B cell (primary cell): Measurements from ENCODE around the gene KIRREL3. TPM values are rescaled to one million over a fixed set of nuclear protein-coding genes. Genes with fewer than 3 reads are reported as not detected.

Experiments used
- ATAC-seq: fragments of 200-7000 bp; cut with Tn5 transposase; one replicate; pipeline ENCODE4 v1.10.0; 2021; ENCODE audit warnings: low read depth, mild to moderate bottlenecking, moderate number of reproducible peaks, moderate library complexity
- CTCF ChIA-PET: fragments of 350-600 bp; sonication (Branson Sonifier 250); formaldehyde crosslinking; loops from one replicate; lab custom pipeline; 2021; ENCODE audit warnings: antibody characterized with exemption, inconsistent platforms; lab: Charles Lee
- POLR2A ChIA-PET: fragments of 350-600 bp; sonication (Branson Sonifier 250); formaldehyde crosslinking; loops from one replicate; lab custom pipeline; 2021; ENCODE audit warnings: antibody characterized with exemption; lab: Charles Lee
- DNase-seq: peaks from one replicate; pipeline ENCODE4 v3.0.0; 2013
- H2AFZ ChIP-seq: 2 replicates; pipeline ENCODE4 v1.6.1; 2012; ENCODE audit warnings: mild to moderate bottlenecking, low read depth, low read length; ENCODE audit not compliant: insufficient read depth, poor library complexity, severe bottlenecking
- H3K27ac ChIP-seq, 2 donors: 1 replicate in 1 of 2; 2 replicates in 1 of 2; pipeline ENCODE4 v1.5.1; 2012 to 2013; ENCODE audit warnings: low read length in 2 of 2, mild to moderate bottlenecking in 2 of 2, moderate library complexity in 1 of 2
- H3K27me3 ChIP-seq, 4 experiments: fragments of 200-600 bp in 1 of 4; sonication (generic) in 1 of 4; replicated peaks in 1 of 4; 1 replicate in 2 of 4; 2 replicates in 2 of 4; pipeline versions ENCODE4 v1.6.1 to v1.7.0; 2013 to 2016; ENCODE audit warnings: low read length in 3 of 4, mild to moderate bottlenecking in 2 of 4, mixed read lengths in 1 of 4, moderate library complexity in 1 of 4; ENCODE audit not compliant: insufficient read depth in 4 of 4, control insufficient read depth in 3 of 4; ENCODE audit errors: control extremely low read depth in 1 of 4
- H3K36me3 ChIP-seq, 2 experiments: replicated peaks in 1 of 2; 1 replicate in 1 of 2; 2 replicates in 1 of 2; pipeline versions ENCODE4 v1.6.1 to v1.7.1; 2013; ENCODE audit warnings: low read length in 1 of 2; ENCODE audit not compliant: insufficient read depth in 2 of 2, control insufficient read depth in 1 of 2; ENCODE audit errors: control extremely low read depth in 1 of 2, extremely low read depth in 1 of 2
- H3K4me1 ChIP-seq, 2 donors: fragments of 200-600 bp in 1 of 2; sonication (generic) in 1 of 2; 1 replicate in 1 of 2; 2 replicates in 1 of 2; pipeline versions ENCODE4 v1.5.1 to v1.6.1; 2013 to 2017; ENCODE audit warnings: low read length in 2 of 2; ENCODE audit not compliant: control insufficient read depth in 2 of 2, insufficient read depth in 2 of 2
- H3K4me2 ChIP-seq: replicated peaks from 2 replicates; pipeline ENCODE3; 2012; ENCODE audit warnings: mild to moderate bottlenecking, low read depth, low read length; ENCODE audit not compliant: poor library complexity, severe bottlenecking
- H3K4me3 ChIP-seq, 5 experiments: fragments of 200-600 bp in 1 of 5; sonication (generic) in 1 of 5; 1 replicate in 3 of 5; 2 replicates in 2 of 5; pipeline versions ENCODE4 v1.5.1 to v1.7.0; 2011 to 2016; ENCODE audit warnings: low read length in 4 of 5, mild to moderate bottlenecking in 4 of 5, low read depth in 2 of 5, control low read depth in 1 of 5, moderate library complexity in 1 of 5; ENCODE audit not compliant: insufficient read depth in 1 of 5; ENCODE audit errors: control extremely low read depth in 1 of 5, extremely low read depth in 1 of 5
- H3K79me2 ChIP-seq: fragments of 200-600 bp; sonication (generic); one replicate; pipeline ENCODE4 v1.6.0; 2016; ENCODE audit warnings: low read length; ENCODE audit not compliant: control insufficient read depth, insufficient read depth
- H3K9ac ChIP-seq: fragments of 200-600 bp; sonication (generic); 2 replicates; pipeline ENCODE4 v1.6.1; 2017; ENCODE audit warnings: mild to moderate bottlenecking, low read length, moderate library complexity
- H3K9me3 ChIP-seq, 3 donors: one replicate each; pipeline versions ENCODE4 v1.6.1 to v1.7.1; 2013; ENCODE audit warnings: low read length in 2 of 3; ENCODE audit not compliant: control insufficient read depth in 2 of 3, insufficient read depth in 1 of 3; ENCODE audit errors: control extremely low read depth in 1 of 3
- H4K20me1 ChIP-seq: 2 replicates; pipeline ENCODE4 v1.6.0; 2012; ENCODE audit warnings: mild to moderate bottlenecking, low read length; ENCODE audit not compliant: insufficient read depth, control insufficient read depth, poor library complexity, severe bottlenecking
- H3K27ac Mint-ChIP-seq: one replicate; pipeline ENCODE4 v1.8.0; 2021; ENCODE audit warnings: mixed read lengths
- H3K27me3 Mint-ChIP-seq: one replicate; pipeline ENCODE4 v1.8.0; 2021; ENCODE audit warnings: mixed read lengths
- H3K4me1 Mint-ChIP-seq: one replicate; pipeline ENCODE4 v1.8.0; 2021; ENCODE audit warnings: mixed read lengths
- H3K4me3 Mint-ChIP-seq: one replicate; pipeline ENCODE4 v1.8.0; 2021; ENCODE audit warnings: mixed read lengths
- H3K9me3 Mint-ChIP-seq: one replicate; pipeline ENCODE4 v1.8.0; 2022; ENCODE audit warnings: mixed read lengths; ENCODE audit not compliant: insufficient read depth
- CTCF ChIP-seq: fragments of 200-600 bp; IDR thresholded peaks from one replicate; pipeline ENCODE4 v1.8.0; 2022; ENCODE audit warnings: antibody characterized with exemption, mild to moderate bottlenecking
- EZH2 ChIP-seq: IDR thresholded peaks from 2 replicates; pipeline ENCODE4 v1.6.1; 2012; ENCODE audit warnings: borderline replicate concordance, low read depth, mild to moderate bottlenecking, moderate library complexity, low read length; ENCODE audit not compliant: insufficient read depth, poor library complexity, severe bottlenecking
- WGBS: methylation state at CpG from one replicate; pipeline ENCODE4 v1.1.5; 2013; ENCODE audit warnings: missing lambda C conversion rate; ENCODE audit not compliant: insufficient coverage; 5-methylcytosine and 5-hydroxymethylcytosine counted together
- intact Hi-C: fragments of 100-400 bp; cut with micrococcal nuclease; formaldehyde crosslinking; loops from one replicate; pipeline ENCODE4 v1.10.0; 2022
- polyA plus RNA-seq: library from polyadenylated mRNA; depleted of rRNA; stranded (reverse); fragments of >200 nt; gene quantifications from 2 replicates; pipeline ENCODE4 v1.2.3, GENCODE V29; 2012
- total RNA-seq, 2 donors: library from RNA; stranded (reverse); fragments of 120-200 nt in 1 of 2; gene quantifications; 1 replicate in 1 of 2; 2 replicates in 1 of 2; pipeline versions ENCODE4 v1.2.3 to v1.2.4, GENCODE V29; 2013 to 2022

KIRREL3 gene
- total and polyA plus RNA-seq, 2 donors (not counting 1 experiment from before 2014, with no cell fraction given) = not detected

- CTCF ChIA-PET = no interaction called here
- Mint-ChIP-seq H3K27ac (no peak overlapping the region), H3K9me3 (no peaks in the 10 kb centered on the region), H3K4me3 (no peak overlapping the region), H3K27me3 (peaks cover 7% of the 10 kb centered on the region), H3K4me1 (no peaks in the 10 kb centered on the region)
- DNase-seq = no peak
- Histone ChIP-seq H2AFZ (no peak overlapping the region), H3K36me3 (no peaks in the 10 kb centered on the region), H3K9ac (no peak overlapping the region), H4K20me1 (no peaks in the 10 kb centered on the region), H3K79me2 (no peaks in the 10 kb centered on the region), H3K27ac (no peak overlapping the region), H3K4me2 (no peak overlapping the region), H3K27me3 (no peaks in the 10 kb centered on the region), H3K4me3 (no peak overlapping the region), H3K9me3 (peaks cover 0 to 4% (median 0%) of the 10 kb centered on the region in 3 donors), H3K4me1 (no peaks in the 10 kb centered on the region)
- 71% methylated on average over 2 of the region's 4 CpGs for WGBS
- TF ChIP-seq CTCF = no peak
- TF ChIP-seq EZH2 = no peak
- POLR2A ChIA-PET = no interaction called here
- ATAC-seq = no peak
- intact Hi-C loops = no loop called here
These were observed 70.3 kb downstream of the KIRREL3 start for GRCh38 chr11:126930091-126930841.
